HG03469 (cell line): Measurements from ENCODE around the gene PACS2.
"Not testable (repeated sequence)": the region's sequence is repeated elsewhere in the genome, so short reads cannot be mapped to it uniquely, and the experiment has no call there.

Experiments
- ATAC-seq: cut with Tn5 transposase; IDR thresholded peaks from one replicate; pipeline ENCODE4 v1.9.1; 2021; ENCODE audit warnings: mild to moderate bottlenecking, moderate library complexity, moderate number of reproducible peaks; ENCODE audit not compliant: unreplicated experiment

PACS2 gene

DNA sequence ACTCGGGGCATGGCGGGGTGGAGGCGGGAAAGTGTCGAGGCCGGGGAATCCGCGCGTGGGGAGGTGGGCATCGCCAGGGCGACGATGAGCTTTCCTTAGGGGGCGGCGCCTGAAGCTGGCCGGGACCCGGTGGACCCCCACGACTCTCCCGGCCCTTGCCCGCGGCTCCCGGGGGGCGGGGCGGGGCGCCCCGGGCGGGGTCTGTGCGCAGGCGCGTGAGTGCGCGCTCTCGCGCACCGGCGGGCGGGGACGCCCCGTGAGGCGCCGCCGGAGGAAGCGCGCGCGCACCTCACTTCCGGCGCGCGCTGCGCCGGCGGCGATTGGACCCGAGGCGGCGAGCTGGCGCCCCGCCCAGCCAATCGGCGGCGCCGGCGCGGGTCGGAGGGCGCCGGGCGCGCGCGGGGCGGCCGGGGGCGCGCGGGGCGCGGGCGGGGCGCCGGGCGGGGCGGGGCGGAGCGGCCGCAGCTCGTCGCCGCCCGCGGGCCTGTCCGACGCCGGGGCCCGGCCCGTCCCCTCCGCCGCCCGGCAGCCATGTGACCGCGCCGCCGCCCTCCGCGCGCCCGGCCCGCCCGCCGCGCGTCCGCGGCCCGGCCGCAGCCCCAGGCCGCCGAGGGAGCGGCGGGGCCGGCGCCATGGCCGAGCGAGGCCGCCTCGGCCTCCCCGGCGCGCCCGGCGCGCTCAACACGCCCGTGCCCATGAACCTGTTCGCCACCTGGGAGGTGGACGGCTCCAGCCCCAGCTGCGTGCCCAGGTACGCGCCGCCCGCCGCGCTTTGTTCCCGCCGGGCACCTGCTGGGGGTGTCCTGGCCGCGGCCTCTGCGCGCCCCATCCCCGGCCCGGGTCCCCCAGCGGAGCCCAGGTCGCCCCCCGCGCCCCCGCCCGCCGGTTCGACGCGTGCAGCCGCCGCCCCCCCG is at the start of gene PACS2:
Gene PACS2, plus strand, starts transcription at position 462 of the 914 bp plus-strand sequence. Its CDS starts 171 bp downstream, at position 633.
- ATAC-seq, result no peak

DNA sequence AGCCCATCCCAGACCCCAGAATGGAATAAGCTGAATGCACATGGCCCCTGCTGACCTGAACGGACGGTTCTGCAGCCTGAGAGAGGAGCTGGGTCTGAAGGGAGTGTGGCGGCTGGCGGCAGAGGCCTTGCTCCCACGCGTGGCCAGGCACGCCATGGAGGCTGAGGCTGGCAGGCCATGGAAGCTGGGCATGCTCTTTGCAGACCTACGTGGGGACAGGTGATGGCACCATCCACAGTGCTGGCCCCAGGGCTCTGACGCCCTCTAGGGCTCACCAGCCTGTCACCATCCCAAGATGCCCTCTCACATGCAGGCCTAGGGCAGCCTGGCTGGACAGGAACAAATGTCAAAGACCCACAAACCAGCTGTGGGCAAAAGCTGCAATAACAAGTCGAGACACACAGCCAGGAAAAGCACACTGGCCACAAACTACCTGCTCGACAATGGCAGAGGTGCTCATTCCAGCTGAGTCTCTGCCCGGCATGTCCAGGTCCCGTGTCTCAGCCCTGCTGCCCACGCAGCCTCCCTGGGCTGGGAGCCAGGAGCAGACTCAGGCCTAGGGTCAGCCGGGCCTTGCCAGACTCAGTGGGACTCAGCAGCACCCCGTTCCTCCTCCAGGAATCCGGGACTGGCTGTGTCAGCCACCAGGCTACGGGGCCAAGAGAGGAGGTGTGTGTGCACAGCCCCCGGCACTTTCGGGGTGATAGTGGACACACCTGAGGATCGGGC is 46.6 kb upstream of the PACS2 start:
- no peak for ATAC-seq

DNA sequence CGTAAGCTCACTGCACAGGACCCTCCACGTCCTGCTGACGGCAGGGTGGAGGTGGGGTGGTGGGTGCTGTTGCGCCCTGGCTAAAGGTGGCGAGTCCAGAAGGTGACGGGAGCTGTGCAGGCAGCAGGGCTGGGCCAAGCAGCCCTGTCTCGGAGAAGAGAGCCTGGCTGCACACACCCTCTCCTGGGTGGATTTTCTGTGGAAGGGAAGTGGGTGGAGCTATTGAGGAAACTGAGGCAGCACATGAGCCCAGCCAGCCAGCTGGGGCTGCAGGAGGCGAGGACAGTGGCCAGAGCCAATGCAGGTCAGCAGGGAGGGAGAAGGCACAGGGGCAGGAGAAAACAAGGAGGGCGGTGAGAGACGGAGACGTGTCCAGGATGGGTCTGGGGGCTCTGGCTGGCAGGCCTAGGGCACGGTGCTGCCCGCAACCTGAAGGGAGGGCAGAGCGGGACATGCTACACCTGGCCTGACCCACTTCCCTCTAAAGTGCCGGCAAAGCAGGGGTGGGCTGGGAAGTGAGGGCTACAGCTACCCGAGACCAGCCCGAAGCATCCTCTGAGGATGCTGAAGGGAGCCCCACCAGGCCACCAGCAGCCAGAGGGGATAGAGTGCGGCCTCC is 45.7 kb upstream of the PACS2 start:
- no peak for ATAC-seq

DNA sequence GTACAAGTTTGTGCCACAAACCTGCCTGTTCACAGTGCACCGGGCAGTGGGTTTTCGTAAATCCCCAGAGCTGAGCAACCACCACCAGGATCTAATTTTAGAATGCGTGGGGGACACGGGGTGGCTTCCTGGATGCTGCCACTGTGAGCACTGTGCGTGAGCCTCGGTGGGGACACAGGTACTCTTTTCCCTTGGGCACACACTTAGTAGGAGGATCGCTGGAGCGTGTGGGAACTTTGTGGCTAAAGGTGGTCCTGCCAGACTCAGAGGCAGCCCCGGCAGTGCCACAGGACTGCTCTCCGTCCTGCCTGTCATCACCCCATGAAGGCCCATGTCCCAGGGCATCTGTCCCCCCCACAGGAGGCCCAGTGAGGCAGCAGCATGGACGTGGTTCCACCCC is 45.1 kb upstream of the PACS2 start:
- ATAC-seq, result no peak

DNA sequence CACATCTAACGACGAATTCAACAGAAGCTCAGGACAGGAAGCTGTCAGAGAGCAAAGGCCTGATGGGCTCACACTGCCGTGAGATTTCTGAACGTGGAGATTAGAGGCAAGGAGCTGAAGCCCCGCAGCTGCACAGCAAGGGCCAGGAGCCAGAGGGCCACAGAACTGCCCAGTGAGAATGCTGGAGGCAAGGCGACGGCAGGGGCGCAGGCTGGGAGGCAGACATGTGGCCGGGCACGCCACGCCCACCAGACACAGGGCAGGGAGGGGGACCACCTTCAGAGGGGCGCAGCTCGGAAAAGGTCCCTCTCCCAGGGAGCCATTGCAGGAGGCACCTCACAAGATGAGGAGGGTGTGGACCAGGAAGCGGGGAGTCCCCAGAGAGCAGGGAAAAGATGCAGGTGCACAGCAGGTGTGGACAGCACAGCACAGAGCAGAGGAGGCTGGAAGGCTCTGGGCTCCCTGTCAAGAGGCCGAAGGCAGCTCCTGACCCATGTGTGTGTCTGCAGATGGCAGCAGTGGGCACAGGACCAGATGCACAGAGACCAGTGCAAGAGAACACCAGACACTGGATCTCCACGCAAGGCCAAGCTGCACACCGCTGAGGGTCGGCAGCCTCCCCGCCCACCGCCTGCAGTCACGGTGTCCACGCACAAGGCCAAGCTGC is 43.2 kb upstream of the PACS2 start:
- ATAC-seq, result no peak

DNA sequence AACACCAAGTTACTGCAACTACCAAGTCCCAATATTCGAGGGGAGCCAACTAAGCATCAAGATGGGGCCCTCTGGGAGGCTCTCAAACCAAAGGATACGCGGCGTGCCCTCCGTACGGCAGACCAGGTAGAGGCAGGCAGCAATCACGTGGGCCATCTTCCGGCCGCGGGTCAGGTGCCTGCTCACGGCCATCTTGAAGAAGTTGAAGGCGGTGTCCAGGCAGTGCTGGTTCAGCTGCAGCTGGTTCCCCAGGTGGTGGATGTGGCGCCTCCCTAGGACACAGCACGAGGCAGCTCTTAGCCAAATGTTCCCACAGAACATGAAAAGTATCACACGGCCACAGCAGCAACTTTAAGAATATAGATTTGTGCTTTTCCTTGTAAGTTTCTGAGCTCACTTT is 41.9 kb upstream of the PACS2 start:
- no peak for ATAC-seq

DNA sequence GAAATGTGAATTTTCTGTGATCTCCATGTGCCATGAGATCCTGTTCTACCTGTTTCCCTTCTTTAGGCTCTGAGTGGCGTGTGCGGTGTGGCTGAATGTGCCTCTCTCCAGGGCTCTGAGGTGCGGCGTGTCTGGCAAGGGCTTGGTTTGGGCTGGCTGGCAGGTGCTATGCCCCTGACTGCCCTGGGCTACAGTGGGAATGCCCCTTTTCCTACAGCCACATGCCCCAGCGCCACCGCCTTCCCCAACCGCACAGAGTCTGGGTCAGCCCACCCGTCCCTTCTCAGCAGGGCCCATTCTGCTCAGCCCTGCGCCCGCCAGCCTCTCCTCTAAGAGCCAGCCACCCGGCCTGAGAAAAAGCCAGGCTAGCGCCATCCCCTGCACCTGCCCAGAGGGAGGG is 41.5 kb upstream of the PACS2 start:
- ATAC-seq, result no peak

DNA sequence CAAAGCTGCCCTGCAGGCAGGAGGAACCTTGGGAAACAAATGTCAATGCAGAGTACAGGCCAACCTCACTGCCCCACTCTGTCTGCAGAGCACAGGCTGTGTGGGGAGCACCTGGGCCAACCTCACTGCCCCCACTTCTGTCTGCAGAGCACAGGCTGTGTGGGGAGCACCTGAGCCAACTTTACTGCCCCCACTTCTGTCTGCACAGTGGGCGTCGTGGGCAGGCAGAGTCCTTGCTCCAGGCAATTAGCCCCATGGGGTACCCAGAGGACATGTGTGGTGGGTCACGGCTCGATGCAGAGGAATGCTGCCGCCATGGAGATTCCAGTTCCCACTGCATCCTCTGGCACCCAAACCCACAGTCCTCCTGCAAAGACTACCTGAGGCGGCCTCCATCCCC is 39.9 kb upstream of the PACS2 start:
- ATAC-seq, result no peak

DNA sequence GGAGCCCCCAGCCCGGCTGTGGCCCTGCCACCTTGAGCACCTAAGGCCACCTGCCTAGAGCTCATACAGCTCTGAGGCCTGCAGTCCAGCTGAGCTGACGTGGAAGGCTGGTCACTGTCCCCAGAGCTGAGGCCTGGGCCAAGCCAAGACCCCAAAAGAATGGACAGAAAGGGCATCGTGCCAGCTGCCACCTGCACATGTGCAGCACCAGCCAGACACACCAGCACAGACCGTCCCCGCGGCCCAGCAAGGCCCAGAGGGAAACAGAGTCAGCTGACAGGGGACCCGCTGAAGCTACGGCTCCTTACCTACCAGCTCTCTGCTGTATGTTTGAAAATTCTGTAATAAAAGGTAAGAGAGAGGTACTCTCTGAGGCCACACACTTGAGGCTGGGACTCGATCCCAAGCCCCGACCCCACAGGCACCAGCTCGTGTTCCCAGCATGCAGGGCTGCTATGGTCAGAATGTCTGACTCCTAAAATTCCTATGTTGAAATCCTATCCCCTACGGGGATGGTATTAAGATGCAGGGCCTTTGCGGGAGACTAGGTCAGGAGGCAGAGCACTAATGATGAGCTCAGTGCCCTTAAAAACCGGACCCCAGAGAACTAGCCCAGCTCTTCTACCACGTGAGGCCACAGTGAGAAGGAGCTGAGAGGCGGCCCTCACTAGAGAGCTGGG is 39.1 kb upstream of the PACS2 start:
- ATAC-seq, result no peak

DNA sequence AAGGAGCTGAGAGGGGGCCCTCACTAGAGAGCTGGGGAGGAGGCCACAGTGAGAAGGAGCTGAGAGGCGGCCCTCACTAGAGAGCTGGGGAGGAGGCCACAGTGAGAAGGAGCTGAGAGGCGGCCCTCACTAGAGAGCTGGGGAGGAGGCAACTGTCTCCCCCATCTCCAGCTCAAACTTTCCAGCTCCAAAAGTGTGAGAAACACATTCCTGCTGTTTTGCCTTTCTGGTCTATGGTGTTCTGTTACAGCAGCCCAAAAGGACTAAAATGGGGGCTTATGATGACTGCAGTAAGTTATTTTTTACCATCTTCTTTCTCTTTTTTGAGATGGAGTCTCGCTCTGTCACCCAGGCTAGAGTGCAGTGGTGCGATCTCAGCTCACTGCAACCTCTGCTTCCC is 37.1 kb upstream of the PACS2 start:
- not testable (repeated sequence) for ATAC-seq

DNA sequence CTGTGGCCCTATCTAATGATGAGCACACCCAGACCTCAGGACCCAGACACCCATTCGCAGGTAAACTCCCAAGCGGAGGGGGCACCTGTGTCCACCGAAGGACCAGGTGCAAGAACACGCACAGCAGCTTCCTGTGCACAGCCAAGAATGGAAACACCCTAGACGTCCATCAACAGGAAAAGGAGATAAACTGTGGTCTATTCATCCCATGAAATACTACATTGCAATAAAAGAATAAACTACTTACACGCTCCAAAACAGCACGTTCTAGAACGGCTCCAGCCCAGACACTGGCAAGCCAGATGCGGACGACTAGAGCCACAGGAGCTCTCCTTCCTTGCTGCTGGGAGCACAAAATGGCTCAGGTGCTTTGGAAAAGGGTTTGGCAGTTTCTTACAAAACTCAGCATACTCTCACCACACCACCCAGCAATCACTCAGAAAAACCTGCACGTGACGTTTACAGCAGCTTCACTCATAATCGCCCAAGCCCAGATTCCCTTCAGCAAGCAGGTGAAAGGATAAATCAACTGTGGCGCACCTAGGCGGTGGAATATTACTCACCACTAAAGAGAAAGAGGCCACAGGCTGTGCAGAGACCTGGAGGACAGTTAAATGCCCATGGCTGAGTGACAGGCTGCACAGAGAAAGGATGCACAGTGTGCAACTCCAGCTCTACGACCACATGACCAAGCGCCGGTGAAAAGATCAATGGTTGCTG is 34.7 kb upstream of the PACS2 start:
- no peak for ATAC-seq

DNA sequence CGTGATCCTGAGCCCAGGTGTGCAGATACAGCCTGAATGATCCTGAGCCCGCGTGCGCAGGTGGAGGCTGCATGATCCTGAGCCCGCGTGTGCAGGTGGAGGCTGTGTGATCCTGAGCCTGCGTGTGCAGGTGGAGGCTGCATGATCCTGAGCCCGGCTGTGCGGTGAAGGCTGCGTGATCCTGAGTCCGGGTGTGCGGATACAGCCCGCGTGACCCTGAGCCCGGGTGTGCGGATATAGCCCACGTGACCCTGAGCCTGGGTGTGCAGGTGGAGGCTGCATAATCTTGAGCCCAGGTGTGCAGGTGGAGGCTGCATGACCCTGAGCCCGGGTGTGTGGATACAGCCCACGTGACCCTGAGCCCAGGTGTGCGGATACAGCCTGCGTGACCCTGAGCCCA is 34.0 kb upstream of the PACS2 start:
- ATAC-seq, result no peak

DNA sequence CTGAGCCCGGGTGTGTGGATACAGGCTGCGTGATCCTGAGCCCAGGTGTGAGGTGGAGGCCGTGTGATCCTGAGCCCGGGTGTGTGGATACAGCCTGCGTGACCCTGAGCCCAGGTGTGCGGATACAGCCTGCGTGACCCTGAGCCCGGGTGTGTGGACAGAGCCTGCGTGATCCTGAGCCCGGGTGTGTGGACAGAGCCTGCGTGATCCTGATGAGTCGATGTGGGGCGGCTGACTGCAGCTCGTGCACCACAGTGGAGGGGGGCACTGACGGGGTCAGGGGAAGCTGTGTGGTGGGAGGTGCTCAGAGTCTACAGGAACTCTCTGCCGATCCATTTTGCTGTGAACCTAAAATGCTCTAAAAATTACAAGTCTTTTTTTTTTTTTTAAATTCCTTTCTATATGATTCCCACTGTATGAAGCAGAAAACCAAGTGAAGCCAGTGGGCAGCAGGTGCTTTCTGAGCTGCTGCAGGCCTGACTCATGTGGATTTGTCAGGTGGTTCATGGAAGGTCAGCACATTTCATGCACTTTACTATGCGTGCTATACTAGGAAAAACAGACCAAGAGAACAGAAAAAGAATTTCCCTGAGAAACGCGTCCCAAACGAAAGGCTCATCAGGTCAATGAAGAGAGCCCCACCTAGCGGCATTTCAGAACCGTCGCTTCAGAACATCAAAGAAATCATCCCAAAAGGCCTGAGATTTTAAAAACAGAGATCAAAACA is 33.0 kb upstream of the PACS2 start:
- no peak for ATAC-seq

DNA sequence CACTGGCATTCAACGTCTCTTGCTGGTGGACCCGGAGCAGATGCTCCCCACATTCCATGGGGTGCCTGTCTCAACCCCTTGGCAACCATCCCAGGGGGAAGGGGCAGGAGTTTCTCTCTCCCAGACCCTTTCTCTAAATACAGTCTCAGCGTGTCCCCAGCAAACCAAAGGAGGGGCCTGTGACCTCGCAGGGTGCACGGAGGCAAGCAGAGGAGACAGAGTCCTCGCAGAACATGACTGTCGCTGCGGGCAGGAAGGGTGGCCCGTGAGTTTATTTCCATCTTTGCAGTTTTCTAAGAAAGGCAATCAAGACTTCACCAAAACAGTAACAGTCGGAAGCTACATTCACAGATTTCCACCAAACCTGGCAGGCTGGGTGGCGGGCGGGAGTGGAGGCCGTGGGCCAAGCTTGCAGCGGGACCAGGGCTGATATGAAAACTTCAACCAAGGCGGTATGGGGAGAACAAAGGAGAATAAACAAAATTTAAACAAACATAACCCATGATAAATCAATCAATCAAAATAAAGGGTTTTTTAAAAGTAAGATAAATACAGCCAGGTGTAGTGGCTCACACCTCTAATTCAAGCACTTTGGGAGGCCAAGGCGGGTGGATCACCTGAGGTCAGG is 32.3 kb upstream of the PACS2 start:
- no peak for ATAC-seq

DNA sequence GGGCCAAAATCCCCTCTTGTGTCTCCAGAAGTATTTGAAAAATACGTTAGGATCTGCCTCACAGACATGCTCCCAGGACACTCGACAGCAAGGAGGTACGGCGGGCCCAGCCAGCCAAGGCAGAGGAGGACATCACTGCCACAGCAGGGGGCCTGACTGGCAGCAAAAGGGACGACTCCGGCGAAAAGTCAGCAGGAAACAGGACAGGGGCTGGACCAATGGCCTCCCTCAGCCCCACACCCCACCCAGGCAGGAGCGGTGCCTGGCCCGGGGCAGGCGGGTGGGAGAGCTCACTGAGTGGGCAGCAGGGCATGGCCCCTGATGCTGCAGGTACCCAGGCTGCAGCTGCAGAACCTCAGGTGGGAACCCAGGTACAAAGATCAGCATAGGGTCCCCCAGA is 31.5 kb upstream of the PACS2 start:
- ATAC-seq, result no peak

DNA sequence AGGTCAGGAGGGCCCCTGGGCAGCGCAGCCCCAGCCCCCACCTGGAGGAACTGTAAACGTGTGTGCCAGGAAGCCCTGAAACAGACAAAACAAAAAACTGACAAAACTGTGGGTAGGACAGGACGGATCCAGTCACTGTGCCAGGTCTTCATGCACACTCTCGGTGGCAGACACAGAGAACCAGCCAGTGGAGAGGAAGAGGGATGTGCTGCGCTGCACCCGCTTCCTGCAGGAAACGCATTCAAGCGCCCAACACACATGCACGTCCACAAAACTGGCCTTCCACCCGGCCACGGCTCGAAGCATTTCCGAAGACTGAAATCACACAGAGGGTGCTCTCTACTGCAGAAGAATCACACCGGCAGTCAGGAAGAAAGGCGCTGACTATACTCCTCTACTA is 30.6 kb upstream of the PACS2 start:
- no peak for ATAC-seq

DNA sequence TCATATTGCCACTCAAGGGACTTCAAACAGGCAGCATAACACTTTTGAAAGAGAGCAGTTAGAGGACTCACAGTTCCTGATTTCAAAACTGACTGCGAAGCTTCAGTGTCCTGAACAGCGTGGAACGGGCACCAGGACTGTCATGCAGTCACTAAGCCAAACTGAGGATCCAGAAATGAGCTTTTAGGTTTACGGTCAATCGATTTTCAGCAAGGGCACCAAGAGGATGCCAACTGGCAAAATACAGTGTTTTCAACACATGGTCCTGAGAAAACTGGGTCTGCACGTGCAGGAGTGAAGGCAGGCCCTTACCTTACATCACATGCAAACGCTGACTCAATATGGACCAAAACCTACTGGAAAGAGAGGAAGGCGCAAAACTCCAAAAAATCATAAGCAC is 29.4 kb upstream of the PACS2 start:
- ATAC-seq, result no peak

DNA sequence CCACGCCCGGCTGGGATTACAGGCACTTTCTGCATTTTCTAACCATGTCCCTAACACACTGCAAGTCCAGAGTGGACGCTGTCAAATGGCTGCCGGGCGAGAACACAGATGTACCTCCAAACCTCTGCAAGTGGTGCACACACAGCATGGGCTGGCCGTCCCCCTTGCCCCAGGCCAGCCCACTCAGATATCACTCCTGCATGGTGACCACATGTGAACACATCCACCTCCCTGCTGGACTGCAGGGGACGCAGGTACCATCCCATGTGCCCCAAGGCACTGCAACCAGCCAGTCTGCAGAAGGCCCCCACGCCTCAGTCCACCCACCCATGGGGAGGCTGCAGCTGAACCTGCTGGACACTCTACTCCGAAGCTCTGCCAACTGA is 27.8 kb upstream of the PACS2 start:
- no peak for ATAC-seq
